Embryonic facial prominence (tissue), 1 donor: ENCODE measurements around the gene PAWR.
"Not testable (repeated sequence)": the region's sequence is repeated elsewhere in the genome, so short reads cannot be mapped to it uniquely, and the experiment has no call there.

Experiments
- DNase-seq: peaks from one replicate; pipeline ENCODE4 v3.0.0-alpha.2; 2016; ENCODE audit errors: extremely low spot score

The PAWR gene

GRCh38 chr12:79591988-79592387, 98.8 kb downstream of the PAWR start:
- DNase-seq, result no peak

GRCh38 chr12:79590751-79591150, 100.0 kb downstream of the PAWR start:
- no peak for DNase-seq

- DNase-seq, result no peak
Observed at GRCh38 chr12:79587368-79587767, 103.4 kb downstream of the PAWR start.

- no peak for DNase-seq
Observed at GRCh38 chr12:79585147-79585546, 105.6 kb downstream of the PAWR start.

GRCh38 chr12:79573820-79574219, 116.9 kb downstream of the PAWR start:
- no peak for DNase-seq

GRCh38 chr12:79569679-79570078, 121.1 kb downstream of the PAWR start:
- no peak for DNase-seq

- no peak for DNase-seq
Observed at GRCh38 chr12:79567175-79567563, 123.6 kb downstream of the PAWR start.

- DNase-seq, result no peak
Observed at GRCh38 chr12:79566452-79567174, 124.2 kb downstream of the PAWR start.

- not testable (repeated sequence) for DNase-seq
Observed at GRCh38 chr12:79564727-79565350, 125.9 kb downstream of the PAWR start.

GRCh38 chr12:79563021-79563740, 127.6 kb downstream of the PAWR start:
- no peak for DNase-seq

- DNase-seq, result no peak
Observed at GRCh38 chr12:79561401-79562132, 129.2 kb downstream of the PAWR start.

GRCh38 chr12:79560225-79560889, 130.4 kb downstream of the PAWR start:
- DNase-seq, result no peak

- DNase-seq, result no peak
Observed at GRCh38 chr12:79559591-79559990, 131.2 kb downstream of the PAWR start.

- no peak for DNase-seq
Observed at GRCh38 chr12:79558924-79559469, 131.8 kb downstream of the PAWR start.

- no peak for DNase-seq
Observed at GRCh38 chr12:79557690-79558315, 133.0 kb downstream of the PAWR start.

- DNase-seq, result peak; percentile 54
Observed at GRCh38 chr12:79555028-79555925, 135.5 kb downstream of the PAWR start.

GRCh38 chr12:79553863-79554574, 136.7 kb downstream of the PAWR start:
- no peak for DNase-seq

- no peak for DNase-seq
Observed at GRCh38 chr12:79552192-79552591, 138.6 kb downstream of the PAWR start.
